Right lobe of liver (tissue), 6 donors: Measurements from ENCODE around the gene ITGA4. TPM values are rescaled to one million over a fixed set of nuclear protein-coding genes. Genes with fewer than 3 reads are reported as not detected.

Source experiments
- ATAC-seq, 4 donors: fragments of 200-7000 bp; cut with Tn5 transposase; one replicate each; pipeline ENCODE4 v1.9.1; 2020; ENCODE audit warnings: mild to moderate bottlenecking in 4 of 4, moderate library complexity in 4 of 4
- DNase-seq, 3 donors: peaks; one replicate each; pipeline ENCODE4 v3.0.0-alpha.2; 2020
- H3K27ac ChIP-seq, 3 donors: fragments of 200-600 bp; one replicate each; pipeline ENCODE4 v1.8.0; 2022
- H3K27me3 ChIP-seq, 2 donors: fragments of 200-600 bp; one replicate each; pipeline ENCODE4 v1.8.0; 2022
- H3K36me3 ChIP-seq, 4 donors: fragments of 200-600 bp; sonication (generic) in 1 of 4; one replicate each; pipeline versions ENCODE4 v1.5.1 to v1.8.0; 2017 to 2022; ENCODE audit warnings: control low read depth in 1 of 4
- H3K4me1 ChIP-seq, 4 donors: fragments of 200-600 bp; sonication (generic) in 1 of 4; one replicate each; pipeline versions ENCODE4 v1.5.1 to v1.8.0; 2017 to 2022; ENCODE audit warnings: control low read depth in 1 of 4
- H3K4me3 ChIP-seq, 3 donors: fragments of 200-600 bp; one replicate each; pipeline ENCODE4 v1.8.0; 2022
- H3K9me3 ChIP-seq, 4 donors: fragments of 200-600 bp; sonication (generic) in 1 of 4; one replicate each; pipeline versions ENCODE4 v1.5.1 to v1.8.0; 2017 to 2022; ENCODE audit warnings: control low read depth in 1 of 4
- POLR2A ChIP-seq: fragments of 450-650 bp; IDR thresholded peaks from one replicate; pipeline ENCODE4 v1.6.1; 2017; ENCODE audit warnings: antibody characterized with exemption, mild to moderate bottlenecking
- WGBS: methylation state at CpG from one replicate; pipeline ENCODE4 v1.1.6; 2018; ENCODE audit warnings: low coverage, low lambda C conversion rate; ENCODE audit not compliant: insufficient coverage; ENCODE audit errors: missing lambda C conversion rate; 5-methylcytosine and 5-hydroxymethylcytosine counted together
- intact Hi-C, 2 donors: fragments of 100-400 bp; cut with DNase I; formaldehyde crosslinking; loops; one replicate each; pipeline versions ENCODE4 v1.11.2 to v1.14.1; 2022
- total RNA-seq, 6 experiments: library from RNA; depleted of rRNA in 2 of 6; stranded (reverse); fragments of >200 nt in 2 of 6; fragmentation: NEBNext Ultra II Directional in 3 of 6; extraction: Animal tissue kit (Norgen Biotek cat#: 25700) in 3 of 6; gene quantifications; one replicate each; pipeline versions ENCODE4 v1.1.0 to v1.2.4, GENCODE V29; 2016 to 2023
- TF ChIP-seq, protein P1 (sequence below), 4 donors: fragments of 200-600 bp in 3 of 4; fragments of 450-650 bp in 1 of 4; IDR thresholded peaks; one replicate each; pipeline versions ENCODE4 v1.5.1 to v1.8.0; 2016 to 2022; ENCODE audit warnings: antibody characterized with exemption in 4 of 4, mild to moderate bottlenecking in 2 of 4
- donor health status: DM: no; HTN: yes; CAD: no.
- donor health status: DM: no; HTN: no; CAD: no.
- donor health status: DM: no; HTN: no; CAD: no.
- donor health status: DM: no; HTN: yes; CAD: no.
- donor health status: DM: no; HTN: yes; CAD: no.

ITGA4 gene
- total RNA-seq, 6 experiments from 2014 or later: 1.2 to 7.4 (median 3.6) TPM

DNA sequence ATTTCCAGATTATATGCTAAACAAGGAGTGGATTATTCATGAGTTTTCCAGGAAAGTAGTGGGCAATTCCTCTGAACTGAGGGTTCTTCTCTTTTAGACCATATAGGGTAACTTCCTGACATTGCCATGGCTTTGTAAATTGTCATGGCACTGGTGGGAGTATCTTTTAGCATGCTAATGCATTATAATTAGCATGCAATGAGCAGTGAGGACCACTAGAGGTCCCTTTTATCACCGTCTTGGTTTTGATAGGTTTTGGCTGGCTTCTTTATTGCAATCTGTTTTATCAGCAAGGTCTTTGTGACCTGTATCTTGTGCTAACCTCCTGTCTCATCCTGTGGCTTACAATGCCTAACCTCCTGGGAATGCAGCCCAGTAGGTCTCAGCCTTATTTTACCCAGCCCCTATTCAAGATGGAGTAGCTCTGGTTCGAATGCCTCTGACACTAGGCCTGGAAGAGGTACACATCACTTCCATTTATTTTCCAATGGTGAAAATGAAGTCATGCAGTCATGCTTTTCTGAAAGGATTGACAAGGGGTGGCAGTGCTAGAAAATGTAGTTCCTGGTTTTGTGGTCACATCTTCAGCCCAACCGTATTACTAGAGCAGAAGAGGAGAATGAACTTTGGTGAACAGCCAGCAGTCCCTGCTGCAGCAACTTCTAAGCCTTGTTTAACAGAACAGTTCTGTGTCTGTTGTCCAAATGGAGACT lies 26.6 kb upstream of the ITGA4 start:
- Histone ChIP-seq H3K9me3 (no peaks in the 10 kb centered on the region), H3K4me1 (no peaks in the 10 kb centered on the region), H3K27me3 (no peaks in the 10 kb centered on the region), H3K4me3 (no peak overlapping the region), H3K36me3 (no peaks in the 10 kb centered on the region), H3K27ac (no peak overlapping the region)
- ATAC-seq (peak in 2 of 4 donors; percentile 12 to 17), DNase-seq (no peak)
- 29% methylated on average over 2 of the region's 3 CpGs for WGBS
- intact Hi-C loops: no loop called here
- TF ChIP-seq POLR2A: no peak
- TF ChIP-seq, protein P1, sequence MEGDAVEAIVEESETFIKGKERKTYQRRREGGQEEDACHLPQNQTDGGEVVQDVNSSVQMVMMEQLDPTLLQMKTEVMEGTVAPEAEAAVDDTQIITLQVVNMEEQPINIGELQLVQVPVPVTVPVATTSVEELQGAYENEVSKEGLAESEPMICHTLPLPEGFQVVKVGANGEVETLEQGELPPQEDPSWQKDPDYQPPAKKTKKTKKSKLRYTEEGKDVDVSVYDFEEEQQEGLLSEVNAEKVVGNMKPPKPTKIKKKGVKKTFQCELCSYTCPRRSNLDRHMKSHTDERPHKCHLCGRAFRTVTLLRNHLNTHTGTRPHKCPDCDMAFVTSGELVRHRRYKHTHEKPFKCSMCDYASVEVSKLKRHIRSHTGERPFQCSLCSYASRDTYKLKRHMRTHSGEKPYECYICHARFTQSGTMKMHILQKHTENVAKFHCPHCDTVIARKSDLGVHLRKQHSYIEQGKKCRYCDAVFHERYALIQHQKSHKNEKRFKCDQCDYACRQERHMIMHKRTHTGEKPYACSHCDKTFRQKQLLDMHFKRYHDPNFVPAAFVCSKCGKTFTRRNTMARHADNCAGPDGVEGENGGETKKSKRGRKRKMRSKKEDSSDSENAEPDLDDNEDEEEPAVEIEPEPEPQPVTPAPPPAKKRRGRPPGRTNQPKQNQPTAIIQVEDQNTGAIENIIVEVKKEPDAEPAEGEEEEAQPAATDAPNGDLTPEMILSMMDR (IDR thresholded peaks at IDR 0.05): peak in 3 of 4 donors; percentile 7 to 23 (median 22)

GRCh38 chr2:181431674-181432073 lies 25.5 kb upstream of the ITGA4 start:
- Histone ChIP-seq H3K9me3 (no peaks in the 10 kb centered on the region), H3K27me3 (no peaks in the 10 kb centered on the region), H3K4me3 (no peak overlapping the region), H3K36me3 (no peaks in the 10 kb centered on the region), H3K4me1 (no peaks in the 10 kb centered on the region), H3K27ac (no peak overlapping the region)
- DNase-seq (no peak), ATAC-seq (no peak)
- intact Hi-C loops: no loop called here
- TF ChIP-seq, protein P1 (IDR thresholded peaks at IDR 0.05): no peak
- TF ChIP-seq POLR2A: no peak

DNA sequence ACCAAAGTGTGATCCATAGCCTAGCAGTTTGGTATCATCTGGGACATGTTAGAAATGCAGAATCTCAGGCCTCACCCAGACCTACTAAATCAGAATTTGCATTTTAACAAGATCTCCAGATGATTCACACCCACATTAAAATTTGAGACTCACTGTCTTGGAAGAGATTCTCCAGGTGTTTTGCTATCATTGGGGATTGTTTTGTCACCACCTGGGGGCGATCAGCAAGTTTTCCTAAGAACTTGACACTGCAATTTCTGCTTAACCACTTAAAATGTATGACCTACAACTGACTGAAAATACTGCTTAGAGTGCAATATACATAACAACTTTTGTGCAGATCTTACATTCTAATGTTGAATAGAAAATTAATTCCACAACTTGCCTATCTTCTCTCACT lies 18.9 kb upstream of the ITGA4 start:
- Histone ChIP-seq H3K4me3 (no peak overlapping the region), H3K27me3 (no peaks in the 10 kb centered on the region), H3K9me3 (no peaks in the 10 kb centered on the region), H3K27ac (no peak overlapping the region), H3K4me1 (no peaks in the 10 kb centered on the region), H3K36me3 (no peaks in the 10 kb centered on the region)
- DNase-seq (no peak), ATAC-seq (no peak)
- intact Hi-C loops: no loop called here
- TF ChIP-seq, protein P1 (IDR thresholded peaks at IDR 0.05): no peak
- TF ChIP-seq POLR2A: no peak
- WGBS: 0% methylated on average over 1 of the region's 1 CpG

DNA sequence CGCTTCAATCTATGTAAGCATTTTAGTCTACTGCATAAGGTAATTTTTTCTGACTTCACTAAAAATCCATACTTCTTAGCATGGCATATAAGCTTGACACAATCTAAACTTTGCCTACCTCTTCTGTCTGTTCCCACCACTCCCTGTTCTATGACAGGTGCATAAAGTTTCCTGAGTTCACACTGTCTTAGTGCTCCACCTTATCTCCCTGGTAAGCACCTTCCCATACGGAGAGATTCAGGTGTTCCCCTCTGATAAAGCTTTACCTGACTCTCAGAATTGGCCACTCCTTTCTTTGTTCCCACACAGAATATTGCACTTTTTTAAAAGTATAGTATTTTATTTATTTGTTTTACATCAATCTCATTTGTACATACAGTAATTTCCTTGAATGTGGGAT lies 16.8 kb upstream of the ITGA4 start:
- H3K36me3 ChIP-seq: no peaks in the 10 kb centered on the region
- H3K27ac ChIP-seq: no peak overlapping the region
- H3K27me3 ChIP-seq: no peaks in the 10 kb centered on the region

More for the DNA sequence above, 16.8 kb upstream of the ITGA4 start:
- no peaks in the 10 kb centered on the region for H3K9me3 ChIP-seq
- no peak overlapping the region for H3K4me3 ChIP-seq
- no peaks in the 10 kb centered on the region for H3K4me1 ChIP-seq
- DNase-seq: no peak
- WGBS: 52% methylated on average over 2 of the region's 2 CpGs
- ATAC-seq: no peak
- intact Hi-C loops: no loop called here
- TF ChIP-seq POLR2A: no peak
- TF ChIP-seq, protein P1 (IDR thresholded peaks at IDR 0.05): no peak
